ENCODE data around the gene LITAFD.
"Not testable (repeated sequence)": the region's sequence is repeated elsewhere in the genome, so short reads cannot be mapped to it uniquely, and the experiment has no call there.

The LITAFD gene

DNA sequence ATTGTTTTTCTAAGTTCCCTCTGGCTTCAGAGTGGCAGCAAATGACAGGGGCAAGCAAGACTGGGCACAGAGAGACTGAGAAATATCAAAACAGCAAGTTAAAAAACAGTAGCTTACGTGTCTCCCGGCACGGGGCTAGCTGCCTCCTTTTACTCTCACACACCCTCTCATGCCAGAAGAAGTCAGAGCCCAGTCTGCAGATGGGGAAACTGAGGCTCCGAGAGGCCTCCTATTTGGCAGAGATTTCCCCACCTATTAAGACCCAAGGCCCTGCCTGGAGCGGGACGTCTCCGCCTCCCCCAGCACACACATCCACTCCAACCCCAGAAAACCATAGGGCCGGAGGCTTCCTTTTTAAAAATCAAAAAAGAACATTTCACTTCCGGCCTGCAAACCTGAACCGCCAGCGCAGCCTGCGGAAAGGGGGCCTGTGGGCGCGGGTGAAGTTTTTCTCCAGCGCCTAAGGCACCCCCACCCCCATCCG lies 14.2 kb upstream of the LITAFD start:
- H3F3A ChIP-seq (ENCODE audit: control insufficient read depth, insufficient read depth) = peaks cover 9% of the 10 kb centered on the region
- peaks cover 52% of the 10 kb centered on the region for H3K79me2 ChIP-seq (ENCODE audit: control insufficient read depth, low read length)
- no peaks in the 10 kb centered on the region for H3K27me3 ChIP-seq (ENCODE audit: control insufficient read depth, low read length)
- H3K36me3 ChIP-seq (ENCODE audit: control insufficient read depth, low read length) = peaks cover 34% of the 10 kb centered on the region
- peak overlapping the region; percentile 95 for H3K4me3 ChIP-seq (ENCODE audit: low read length)
- H3K9me2 ChIP-seq (replicated peaks; ENCODE audit: control insufficient read depth, low read length) = no peaks in the 10 kb centered on the region
- peak overlapping the region; percentile 90 for H3K27ac ChIP-seq (ENCODE audit: low read depth, low read length)
- H4K20me1 ChIP-seq (ENCODE audit: control insufficient read depth, insufficient read depth, low read depth, low read length) = peaks cover 16% of the 10 kb centered on the region; the same call in 1 of the 2 replicates
- H3K4me1 ChIP-seq (ENCODE audit: control insufficient read depth, low read length) = peaks cover 68% of the 10 kb centered on the region
- TF ChIP-seq, protein P1, sequence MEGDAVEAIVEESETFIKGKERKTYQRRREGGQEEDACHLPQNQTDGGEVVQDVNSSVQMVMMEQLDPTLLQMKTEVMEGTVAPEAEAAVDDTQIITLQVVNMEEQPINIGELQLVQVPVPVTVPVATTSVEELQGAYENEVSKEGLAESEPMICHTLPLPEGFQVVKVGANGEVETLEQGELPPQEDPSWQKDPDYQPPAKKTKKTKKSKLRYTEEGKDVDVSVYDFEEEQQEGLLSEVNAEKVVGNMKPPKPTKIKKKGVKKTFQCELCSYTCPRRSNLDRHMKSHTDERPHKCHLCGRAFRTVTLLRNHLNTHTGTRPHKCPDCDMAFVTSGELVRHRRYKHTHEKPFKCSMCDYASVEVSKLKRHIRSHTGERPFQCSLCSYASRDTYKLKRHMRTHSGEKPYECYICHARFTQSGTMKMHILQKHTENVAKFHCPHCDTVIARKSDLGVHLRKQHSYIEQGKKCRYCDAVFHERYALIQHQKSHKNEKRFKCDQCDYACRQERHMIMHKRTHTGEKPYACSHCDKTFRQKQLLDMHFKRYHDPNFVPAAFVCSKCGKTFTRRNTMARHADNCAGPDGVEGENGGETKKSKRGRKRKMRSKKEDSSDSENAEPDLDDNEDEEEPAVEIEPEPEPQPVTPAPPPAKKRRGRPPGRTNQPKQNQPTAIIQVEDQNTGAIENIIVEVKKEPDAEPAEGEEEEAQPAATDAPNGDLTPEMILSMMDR (IDR thresholded peaks at IDR 0.05; ENCODE audit: low read depth, low read length, poor library complexity, severe bottlenecking) = no peak
- TF ChIP-seq EZH2phosphoT487 (IDR thresholded peaks at IDR 0.05; ENCODE audit: borderline replicate concordance, low read length) = no peak
- no peaks in the 10 kb centered on the region for H3K9me3 ChIP-seq (ENCODE audit: control insufficient read depth, insufficient read depth, low read length)
- peak overlapping the region; percentile 93 for H3K4me2 ChIP-seq (ENCODE audit: low read length)

DNA sequence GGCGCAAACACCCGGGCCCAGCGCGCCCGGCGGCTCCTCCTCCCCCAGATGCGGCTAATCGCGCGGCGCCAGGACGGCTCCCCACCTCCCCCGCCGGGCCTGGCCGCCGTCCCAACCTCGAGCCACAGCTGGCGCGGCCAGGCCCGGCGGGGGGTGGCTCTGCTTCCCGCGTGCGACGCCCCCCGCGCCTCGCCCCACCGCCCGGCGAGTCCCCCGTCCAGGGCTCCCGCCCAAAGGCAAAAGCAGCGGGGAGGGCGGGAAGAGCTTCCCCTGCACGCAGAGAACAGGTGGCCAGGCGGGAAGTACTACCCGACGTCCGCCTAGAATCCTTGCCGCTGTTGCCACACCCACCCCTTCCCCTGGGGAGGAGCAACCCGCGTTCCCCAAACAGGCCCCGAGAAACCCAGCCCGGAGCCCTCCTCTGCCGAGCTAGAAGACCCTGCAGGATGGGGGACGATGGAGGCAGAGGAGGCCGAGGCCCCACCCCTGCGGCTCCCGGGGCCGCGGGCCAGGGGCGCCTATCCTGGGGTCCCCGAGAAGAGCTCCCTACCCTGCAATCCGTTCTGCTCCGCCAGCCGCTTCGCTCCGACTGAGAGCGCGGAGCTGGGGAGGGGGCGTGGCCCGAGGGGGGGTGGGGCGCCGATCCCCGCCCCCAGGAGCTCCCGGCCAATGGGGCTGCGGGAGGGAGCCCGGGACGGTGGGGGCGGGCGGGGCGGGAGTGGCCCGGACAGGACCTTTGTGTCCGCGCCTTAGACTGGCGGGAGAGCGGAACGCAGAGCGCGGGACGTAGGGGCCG lies 13.5 kb upstream of the LITAFD start, which contains the start of gene CARHSP1:
CARHSP1 (minus strand) TSS at position 591 of the 796 bp plus-strand sequence. CDS start 9,678 bp downstream, outside the sequence.
- Histone ChIP-seq H3F3A (ENCODE audit: control insufficient read depth, insufficient read depth) (peaks cover 12% of the 10 kb centered on the region), H3K27ac (ENCODE audit: low read depth, low read length) (peak within 1 kb of the TSS; percentile 90)

DNA sequence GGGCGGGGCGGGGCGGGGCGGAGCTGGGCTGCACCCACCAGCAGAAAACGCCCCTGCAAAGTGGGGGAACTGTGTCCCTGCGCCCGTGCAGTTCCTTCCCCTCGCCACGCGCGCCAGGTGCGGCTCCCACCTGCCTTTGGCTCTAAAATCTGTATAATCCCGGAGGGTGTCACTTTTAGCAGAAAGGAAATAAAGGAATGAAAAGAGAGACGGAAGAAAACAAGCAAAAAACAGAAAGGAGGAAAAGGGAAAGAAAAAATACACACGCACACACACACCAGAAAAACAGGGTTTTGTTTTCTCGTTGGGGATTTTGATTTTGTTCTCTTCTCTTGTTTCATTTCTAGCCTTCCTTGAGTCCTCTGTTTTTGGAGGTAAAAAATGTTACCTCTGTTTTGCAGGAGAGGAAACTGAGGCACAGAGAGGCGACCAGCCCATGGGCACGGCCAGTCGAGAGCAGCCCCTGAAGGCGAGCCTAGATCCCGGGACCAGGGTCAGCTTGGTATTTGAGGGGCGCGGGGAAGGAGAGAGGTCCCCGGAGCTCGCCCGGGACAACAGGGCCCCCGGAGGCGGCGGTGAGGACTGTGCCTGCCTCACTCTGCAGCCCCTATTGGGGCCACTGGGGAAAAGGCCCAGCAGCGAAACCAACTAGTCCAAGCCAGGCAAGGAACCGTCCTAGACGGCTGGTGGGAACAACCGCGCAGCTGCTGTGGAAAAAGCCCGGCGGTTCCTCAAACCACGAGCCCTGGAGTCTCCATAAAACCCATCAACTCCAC lies 12.8 kb upstream of the LITAFD start:
- H4K20me1 ChIP-seq (ENCODE audit: control insufficient read depth, insufficient read depth, low read depth, low read length) = peaks cover 10% of the 10 kb centered on the region; the same call in 1 of the 2 replicates

More for the DNA sequence above, 13.5 kb upstream of the LITAFD start, which contains the start of gene CARHSP1:
- TF ChIP-seq, protein P1 (IDR thresholded peaks at IDR 0.05; ENCODE audit: low read depth, low read length, poor library complexity, severe bottlenecking) = no peak
- no peak for TF ChIP-seq EZH2phosphoT487 (IDR thresholded peaks at IDR 0.05; ENCODE audit: borderline replicate concordance, low read length)
- Histone ChIP-seq H3K9me3 (ENCODE audit: control insufficient read depth, insufficient read depth, low read length) (no peaks in the 10 kb centered on the region), H4K20me1 (ENCODE audit: control insufficient read depth, insufficient read depth, low read depth, low read length) (peaks cover 16% of the 10 kb centered on the region; the same call in 1 of the 2 replicates), H3K9me2 (replicated peaks; ENCODE audit: control insufficient read depth, low read length) (no peaks in the 10 kb centered on the region), H3K4me1 (ENCODE audit: control insufficient read depth, low read length) (peaks cover 65% of the 10 kb centered on the region), H3K27me3 (ENCODE audit: control insufficient read depth, low read length) (no peaks in the 10 kb centered on the region), H3K4me2 (ENCODE audit: low read length) (peak within 1 kb of the TSS; percentile 93), H3K4me3 (ENCODE audit: low read length) (peak within 1 kb of the TSS; percentile 95), H3K79me2 (ENCODE audit: control insufficient read depth, low read length) (peaks cover 46% of the 10 kb centered on the region), H3K36me3 (ENCODE audit: control insufficient read depth, low read length) (peaks cover 30% of the 10 kb centered on the region)

DNA sequence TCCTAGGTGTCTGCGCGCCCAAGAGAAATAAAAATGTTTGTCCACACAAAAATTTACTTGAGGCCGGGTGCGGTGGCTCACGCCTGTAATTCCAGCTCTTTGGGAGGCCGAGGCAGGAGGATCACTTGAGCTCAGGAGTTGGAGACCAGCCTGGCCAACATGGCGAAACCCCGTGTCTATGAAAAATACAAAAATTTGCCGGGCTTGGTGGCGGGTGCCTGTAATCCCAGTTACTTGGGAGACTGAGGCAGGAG lies 12.2 kb upstream of the LITAFD start:
- H3K27me3 ChIP-seq (ENCODE audit: control insufficient read depth, low read length); H3K4me3 ChIP-seq (ENCODE audit: low read length); H3K27ac ChIP-seq (ENCODE audit: low read depth, low read length); H3K9me2 ChIP-seq (replicated peaks; ENCODE audit: control insufficient read depth, low read length); H3K9me3 ChIP-seq (ENCODE audit: control insufficient read depth, insufficient read depth, low read length); H4K20me1 ChIP-seq (ENCODE audit: control insufficient read depth, insufficient read depth, low read depth, low read length): not testable (repeated sequence)
- peaks cover 18% of the 10 kb centered on the region for H3K36me3 ChIP-seq (ENCODE audit: control insufficient read depth, low read length)
- peaks cover 57% of the 10 kb centered on the region for H3K4me1 ChIP-seq (ENCODE audit: control insufficient read depth, low read length)
- peaks cover 12% of the 10 kb centered on the region for H3F3A ChIP-seq (ENCODE audit: control insufficient read depth, insufficient read depth)
- peaks cover 33% of the 10 kb centered on the region for H3K79me2 ChIP-seq (ENCODE audit: control insufficient read depth, low read length)
- H3K4me2 ChIP-seq (ENCODE audit: low read length) = peak overlapping the region; percentile 67

More for the DNA sequence above, 12.8 kb upstream of the LITAFD start:
- Histone ChIP-seq H3K9me2 (replicated peaks; ENCODE audit: control insufficient read depth, low read length) (no peaks in the 10 kb centered on the region), H3K27ac (ENCODE audit: low read depth, low read length) (peak overlapping the region; percentile 63), H3K27me3 (ENCODE audit: control insufficient read depth, low read length) (no peaks in the 10 kb centered on the region), H3K4me1 (ENCODE audit: control insufficient read depth, low read length) (peaks cover 59% of the 10 kb centered on the region), H3K4me2 (ENCODE audit: low read length) (peak overlapping the region; percentile 67), H3K4me3 (ENCODE audit: low read length) (peak overlapping the region; percentile 67), H3K36me3 (ENCODE audit: control insufficient read depth, low read length) (peaks cover 23% of the 10 kb centered on the region), H3K9me3 (ENCODE audit: control insufficient read depth, insufficient read depth, low read length) (no peaks in the 10 kb centered on the region), H3K79me2 (ENCODE audit: control insufficient read depth, low read length) (peaks cover 38% of the 10 kb centered on the region), H3F3A (ENCODE audit: control insufficient read depth, insufficient read depth) (peaks cover 12% of the 10 kb centered on the region)
- no peak for TF ChIP-seq EZH2phosphoT487 (IDR thresholded peaks at IDR 0.05; ENCODE audit: borderline replicate concordance, low read length)
- TF ChIP-seq, protein P1 (IDR thresholded peaks at IDR 0.05; ENCODE audit: low read depth, low read length, poor library complexity, severe bottlenecking) = peak; percentile 17
